ENCODE data around the gene SIN3A. TPM values are rescaled to one million over a fixed set of nuclear protein-coding genes. Genes with fewer than 3 reads are reported as not detected.

Gene SIN3A
- total RNA-seq, 1 donor from 2014 or later, result 56.0 TPM

GRCh38 chr15:75328493-75329314 is 122.8 kb downstream of the SIN3A start:
- Histone ChIP-seq H3K36me3 (no peaks in the 10 kb centered on the region), H3K27me3 (no peaks in the 10 kb centered on the region), H3K27ac (no peak overlapping the region), H3K4me3 (no peak overlapping the region), H3K9me3 (no peaks in the 10 kb centered on the region), H3K4me1 (no peaks in the 10 kb centered on the region)
- intact Hi-C loops (cut with DNase I), result no loop called here
- no peak for DNase-seq
- TF ChIP-seq CTCF (IDR thresholded peaks at IDR 0.05), result no peak
- ATAC-seq, result no peak

GRCh38 chr15:75327491-75327890 is 124.0 kb downstream of the SIN3A start:
- H3K4me1 ChIP-seq, result no peaks in the 10 kb centered on the region
- ATAC-seq (no peak), DNase-seq (no peak)
- TF ChIP-seq CTCF (IDR thresholded peaks at IDR 0.05), result no peak
- H3K4me3 ChIP-seq, result no peak overlapping the region
- H3K27me3 ChIP-seq, result no peaks in the 10 kb centered on the region
- intact Hi-C loops (cut with DNase I), result no loop called here
- no peaks in the 10 kb centered on the region for H3K36me3 ChIP-seq
- no peaks in the 10 kb centered on the region for H3K9me3 ChIP-seq
- no peak overlapping the region for H3K27ac ChIP-seq

- intact Hi-C loops (cut with DNase I), result no loop called here
- H3K36me3 ChIP-seq, result no peaks in the 10 kb centered on the region
- ATAC-seq (no peak), DNase-seq (no peak)
- H3K9me3 ChIP-seq, result no peaks in the 10 kb centered on the region
- H3K27ac ChIP-seq, result no peak overlapping the region
- no peaks in the 10 kb centered on the region for H3K4me1 ChIP-seq
- no peak for TF ChIP-seq CTCF (IDR thresholded peaks at IDR 0.05)
- no peaks in the 10 kb centered on the region for H3K27me3 ChIP-seq
- H3K4me3 ChIP-seq, result no peak overlapping the region
Observed at GRCh38 chr15:75327005-75327404, 124.5 kb downstream of the SIN3A start.

GRCh38 chr15:75325922-75326321 is 125.6 kb downstream of the SIN3A start:
- TF ChIP-seq CTCF (IDR thresholded peaks at IDR 0.05), result no peak
- Histone ChIP-seq H3K4me1 (no peaks in the 10 kb centered on the region), H3K27ac (no peak overlapping the region), H3K27me3 (no peaks in the 10 kb centered on the region), H3K4me3 (no peak overlapping the region), H3K36me3 (no peaks in the 10 kb centered on the region), H3K9me3 (no peaks in the 10 kb centered on the region)
- DNase-seq, result no peak
- ATAC-seq, result no peak
- intact Hi-C loops (cut with DNase I), result no loop called here

GRCh38 chr15:75321711-75322110 is 129.8 kb downstream of the SIN3A start:
- TF ChIP-seq CTCF (IDR thresholded peaks at IDR 0.05), result no peak
- no peaks in the 10 kb centered on the region for H3K27me3 ChIP-seq
- H3K4me1 ChIP-seq, result no peaks in the 10 kb centered on the region
- H3K36me3 ChIP-seq, result no peaks in the 10 kb centered on the region
- H3K27ac ChIP-seq, result no peak overlapping the region
- H3K9me3 ChIP-seq, result no peaks in the 10 kb centered on the region
- H3K4me3 ChIP-seq, result no peak overlapping the region
- no peak for DNase-seq
- intact Hi-C loops (cut with DNase I), result no loop called here
- no peak for ATAC-seq

Small RNA genes within 50 kb of the gene (microRNA-seq; reads per million reads assigned to microRNA genes)
- not detected for gene MIR631 (ENCODE audit: borderline microRNAs expressed)

Other genes starting within 250 kb of the SIN3A start
- 33.3 TPM for gene C15orf39, start 249.8 kb downstream of the SIN3A start, total RNA-seq
- gene GOLGA6C, start 193.4 kb downstream of the SIN3A start, total RNA-seq, result not detected
- not detected for gene GOLGA6D, start 168.9 kb downstream of the SIN3A start, total RNA-seq
- gene COMMD4, start 115.6 kb downstream of the SIN3A start, total RNA-seq, result 57.5 TPM
- gene NEIL1, start 104.7 kb downstream of the SIN3A start, total RNA-seq, result 42.1 TPM
- gene MAN2C1, start 83.1 kb downstream of the SIN3A start, total RNA-seq, result 252 TPM
- gene PTPN9, start 127.6 kb upstream of the SIN3A start, total RNA-seq, result 26.0 TPM
- 23.5 TPM for gene SNUPN, start 174.0 kb upstream of the SIN3A start, total RNA-seq
- gene IMP3, start 188.5 kb upstream of the SIN3A start, total RNA-seq, result 54.9 TPM
- 31.0 TPM for gene SNX33, start 196.2 kb upstream of the SIN3A start, total RNA-seq